ENCODE results near the gene CBX7.
A peak's percentile ranks its signal among the peaks of the same experiment; 100 is the strongest.

CBX7 gene

DNA sequence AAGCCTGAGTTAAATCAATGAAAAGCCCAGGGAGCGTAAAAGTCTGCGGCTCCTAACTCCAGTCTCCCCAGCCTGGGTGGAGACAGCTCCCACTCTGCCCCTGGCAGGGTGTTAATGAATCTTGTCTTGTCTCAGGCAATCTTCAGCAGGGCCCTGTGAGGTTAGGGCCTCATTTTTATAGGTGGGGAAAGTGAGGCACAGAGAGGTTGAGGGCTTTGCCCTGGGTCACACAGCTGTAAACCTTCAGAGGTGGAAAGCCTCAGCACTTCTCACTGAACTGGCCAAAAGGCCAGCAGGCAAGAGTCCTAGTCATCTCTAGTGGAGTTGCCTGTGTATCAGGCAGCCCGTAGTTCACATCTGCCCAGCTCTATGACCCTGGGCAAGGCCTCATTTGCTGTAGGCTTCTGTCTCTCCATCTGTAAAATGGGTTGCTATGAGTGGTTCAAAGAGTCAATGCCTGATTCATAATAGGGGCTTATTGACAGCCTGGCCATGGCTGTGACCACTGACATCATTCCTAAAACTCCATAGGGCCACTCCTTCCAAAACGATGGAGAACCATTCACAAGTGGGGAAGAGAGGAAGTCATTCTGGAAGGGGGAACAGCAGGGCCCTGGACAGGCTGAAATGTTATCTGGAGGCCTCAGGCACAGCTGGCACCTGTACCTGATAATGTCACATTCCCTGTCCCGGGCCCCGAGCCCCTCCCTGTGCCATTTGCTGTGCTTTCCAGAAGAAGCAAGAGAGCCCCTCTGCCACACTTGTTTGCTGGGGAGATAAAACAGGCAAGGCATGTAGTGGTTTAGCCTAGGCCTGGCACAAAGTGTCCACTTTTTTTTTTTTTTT lies 6.0 kb downstream of the CBX7 start:
- no peak for DNase-seq

DNA sequence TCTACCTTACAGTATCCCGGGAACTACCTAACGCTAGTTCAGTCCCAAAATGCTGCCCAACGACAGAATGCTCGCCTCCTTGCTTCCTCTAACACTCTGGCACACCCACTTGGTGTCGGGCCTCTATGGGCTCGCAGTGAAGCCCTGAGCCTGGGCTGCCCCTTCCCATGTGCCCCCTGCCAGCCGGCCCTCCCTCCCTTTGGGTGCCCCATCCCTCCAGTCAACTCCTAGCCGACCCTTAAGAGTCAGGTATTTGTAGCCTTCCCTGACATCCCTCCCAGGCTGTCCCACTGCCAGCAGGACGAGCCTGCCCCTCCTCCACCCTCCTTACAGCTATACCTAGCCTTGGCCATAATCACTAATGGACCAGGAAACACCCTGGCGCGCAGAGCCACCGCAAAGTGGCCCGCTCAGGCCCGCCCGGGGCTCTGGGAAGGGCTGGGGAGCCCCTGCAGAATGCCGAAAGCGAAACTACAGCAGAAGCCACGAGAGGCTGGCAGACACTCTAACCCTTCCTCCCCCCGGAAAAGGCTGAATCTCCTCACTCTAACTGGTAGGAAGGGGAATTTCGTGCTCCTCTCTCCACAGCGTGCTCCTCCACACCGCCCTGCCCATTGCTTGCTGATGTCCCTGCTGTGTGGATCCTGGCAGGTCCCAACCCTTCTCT lies 8.2 kb downstream of the CBX7 start:
- peak; percentile 36 for DNase-seq

DNA sequence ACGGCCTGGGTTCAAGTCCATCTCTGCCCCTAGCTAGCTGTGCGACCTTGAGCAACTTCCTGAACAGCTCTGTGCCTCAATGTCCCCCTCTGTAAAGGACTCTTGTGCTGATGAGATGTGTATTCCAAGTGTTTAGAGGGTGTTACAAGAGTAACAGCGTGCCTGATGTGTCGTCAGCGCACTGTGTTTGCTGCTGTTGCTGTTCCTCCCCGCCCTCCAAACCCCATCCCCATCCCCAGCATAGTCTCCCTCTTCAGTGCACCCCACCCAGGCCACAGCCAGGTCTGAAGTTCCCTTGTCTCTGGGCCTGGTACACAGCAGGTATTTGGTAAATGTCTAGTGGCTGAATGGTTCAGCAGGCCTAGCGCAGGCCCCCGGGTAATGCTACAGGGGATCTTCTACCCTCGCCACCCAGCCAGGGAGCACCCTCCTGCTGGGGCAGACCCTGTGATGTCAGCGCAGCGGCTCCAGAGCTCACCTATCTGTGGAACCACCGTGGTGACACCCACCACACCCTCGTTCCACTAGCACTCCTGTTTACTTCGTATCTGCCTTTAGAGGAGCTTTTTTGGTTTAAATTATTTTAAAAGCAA lies 10.3 kb downstream of the CBX7 start:
- no peak for DNase-seq

DNA sequence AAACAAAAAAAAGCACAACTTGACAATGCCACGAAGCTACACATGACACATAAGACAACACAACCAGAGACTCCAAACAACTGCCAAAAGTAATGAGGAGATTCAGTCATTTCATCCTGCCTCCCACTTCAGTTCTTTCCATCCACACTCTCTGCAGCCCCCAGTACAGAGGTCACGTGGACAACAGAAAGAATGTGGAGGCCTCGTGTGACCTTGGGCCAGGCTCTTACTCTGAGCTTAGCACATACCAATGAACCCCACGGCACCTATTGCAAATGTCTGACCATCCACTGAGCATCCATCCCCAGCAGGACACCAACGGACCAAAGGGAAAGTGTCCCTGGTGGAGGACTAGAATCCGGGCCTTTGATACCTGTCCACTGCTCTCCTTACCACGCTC lies 12.5 kb downstream of the CBX7 start:
- no peak for DNase-seq

DNA sequence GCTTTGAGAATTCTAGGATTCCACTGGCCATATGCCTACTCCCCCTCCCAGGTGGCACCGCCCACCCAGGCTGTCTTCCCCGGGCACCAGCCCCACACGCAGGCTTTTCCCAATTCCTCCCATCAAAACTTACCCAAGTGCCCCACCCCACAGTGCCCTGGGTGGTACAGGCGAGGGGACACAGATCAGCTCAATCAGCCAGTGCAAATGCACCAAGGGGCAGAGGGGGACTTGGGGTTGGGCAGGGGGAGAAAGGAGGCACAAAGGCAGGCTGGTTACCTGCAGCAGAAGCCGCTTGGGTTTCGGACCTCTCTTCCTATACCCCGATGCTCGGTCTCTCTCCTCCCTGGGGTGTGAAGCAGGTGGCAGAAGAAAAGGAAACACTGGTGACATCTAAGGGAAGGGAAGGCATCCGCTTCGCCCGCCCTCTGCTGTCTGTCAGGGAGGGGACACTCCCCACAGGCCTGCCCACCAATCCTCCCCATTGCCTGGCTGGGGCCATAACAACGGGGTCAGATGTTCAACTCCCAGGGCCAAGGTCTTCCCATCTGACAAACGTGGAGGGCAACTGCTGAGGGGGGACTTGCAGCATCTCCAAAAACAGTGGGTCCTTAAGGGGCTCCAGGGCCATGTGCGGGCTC lies 14.0 kb downstream of the CBX7 start:
- DNase-seq: no peak

DNA sequence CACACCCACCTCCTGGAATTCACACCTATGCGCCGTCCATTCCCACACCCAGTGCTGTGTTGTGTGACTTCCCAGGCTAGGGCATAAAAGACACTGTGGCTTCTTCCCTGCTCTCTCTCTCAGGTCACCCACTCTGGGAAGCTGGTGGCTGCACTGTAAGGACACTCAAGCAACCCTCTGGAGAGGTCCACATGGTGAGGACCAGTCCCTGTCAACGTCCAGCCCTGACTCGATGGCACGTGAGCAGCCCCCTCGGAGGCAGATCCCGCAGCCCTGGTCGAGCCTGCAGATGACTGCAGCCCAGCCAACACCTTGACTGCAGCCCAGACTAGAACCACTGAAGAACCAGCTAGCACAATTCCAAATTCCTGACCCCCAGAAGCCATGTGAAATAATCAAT lies 16.2 kb downstream of the CBX7 start:
- DNase-seq: no peak

DNA sequence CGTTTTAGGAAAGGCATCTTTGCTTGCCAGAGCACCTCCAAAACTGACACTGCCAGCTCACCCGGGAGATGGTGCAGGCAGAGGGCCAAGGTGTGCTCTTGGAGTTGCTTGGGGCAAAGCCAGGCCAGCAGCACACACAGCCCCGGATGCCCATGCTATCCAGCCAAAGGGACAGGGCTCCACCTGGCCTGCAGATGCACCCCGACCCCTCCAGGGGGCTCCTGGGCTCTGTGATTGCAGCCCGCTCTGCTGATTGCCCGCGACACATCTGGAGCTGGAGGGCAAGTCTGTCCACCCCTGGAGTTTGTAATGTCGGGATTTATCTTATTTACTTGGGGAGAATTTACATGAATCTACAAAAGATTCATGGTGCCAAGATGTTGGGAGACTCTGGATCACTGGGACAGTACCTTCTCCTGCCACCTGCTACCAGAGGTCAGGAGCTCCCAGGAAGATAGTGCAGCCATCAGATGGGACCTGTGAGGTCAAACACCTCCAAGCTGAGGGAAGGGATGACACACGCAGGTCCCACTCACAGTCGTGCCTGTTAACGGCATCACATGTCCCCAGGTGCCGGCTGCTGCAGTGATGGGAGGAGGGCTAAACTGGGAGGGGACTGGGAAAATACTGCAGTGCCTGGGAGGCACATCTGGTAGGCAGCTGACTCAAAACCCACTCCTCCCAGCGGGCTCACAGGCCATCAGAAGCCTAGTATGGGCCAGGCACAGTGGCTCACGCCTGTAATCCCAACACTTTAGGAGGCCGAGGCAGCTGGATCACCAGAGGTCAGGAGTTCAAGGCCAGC lies 17.2 kb downstream of the CBX7 start:
- DNase-seq: no peak

DNA sequence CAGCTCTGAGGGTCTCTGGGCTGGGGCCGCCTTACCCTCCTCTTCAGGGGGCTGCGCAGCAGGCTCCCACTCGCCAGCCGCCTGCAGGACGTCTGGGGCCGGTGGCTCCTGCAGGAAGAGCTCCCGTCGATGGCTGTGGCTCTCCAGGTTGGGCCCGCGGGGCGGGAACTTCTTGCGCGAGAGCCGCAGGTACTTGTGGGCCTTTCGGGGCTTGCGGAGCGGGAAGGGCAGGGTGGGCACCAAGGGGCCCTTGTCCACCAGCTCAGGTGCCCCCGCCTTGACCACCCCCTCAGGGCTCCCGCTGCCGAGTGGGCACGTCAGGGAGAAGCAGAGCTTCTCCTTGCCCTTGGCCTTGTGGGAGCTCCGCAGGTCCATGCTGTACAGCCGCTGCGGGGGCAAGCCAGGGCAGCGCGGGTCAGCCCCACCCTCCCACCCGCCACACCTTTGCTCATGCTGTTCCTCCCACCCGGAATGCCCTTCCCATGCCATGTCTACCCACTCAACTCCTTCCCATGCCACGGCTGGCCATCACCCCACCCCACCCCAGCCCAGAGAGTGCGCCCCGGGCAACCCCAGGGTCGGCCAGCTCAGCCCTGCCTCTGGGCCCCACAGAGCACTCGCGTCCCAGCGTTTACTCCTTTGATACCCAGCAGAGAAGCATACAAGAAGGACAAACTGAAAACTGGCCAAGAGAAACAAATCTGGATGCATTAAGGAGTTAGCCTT lies 18.0 kb downstream of the CBX7 start:
- DNase-seq: no peak

DNA sequence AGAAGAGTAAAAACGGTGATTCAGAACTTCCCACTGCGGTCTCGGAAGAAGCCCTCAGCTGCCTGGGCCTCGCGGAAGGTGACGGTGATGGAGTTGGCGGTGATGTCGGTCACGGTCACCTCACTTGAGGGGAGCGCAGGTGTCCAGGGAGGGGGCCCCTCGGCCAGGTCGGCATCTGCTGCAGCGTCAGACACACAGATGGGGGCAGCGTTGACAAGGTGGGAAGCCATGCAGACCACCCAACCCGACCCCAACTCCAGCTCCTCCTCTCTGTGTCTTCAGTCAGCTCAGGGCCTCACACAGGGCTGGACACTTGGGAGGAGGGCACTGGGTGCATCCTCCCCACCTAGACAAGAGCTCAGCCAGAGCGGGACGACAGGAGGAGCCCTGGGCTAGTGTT lies 18.6 kb downstream of the CBX7 start:
- no peak for DNase-seq

DNA sequence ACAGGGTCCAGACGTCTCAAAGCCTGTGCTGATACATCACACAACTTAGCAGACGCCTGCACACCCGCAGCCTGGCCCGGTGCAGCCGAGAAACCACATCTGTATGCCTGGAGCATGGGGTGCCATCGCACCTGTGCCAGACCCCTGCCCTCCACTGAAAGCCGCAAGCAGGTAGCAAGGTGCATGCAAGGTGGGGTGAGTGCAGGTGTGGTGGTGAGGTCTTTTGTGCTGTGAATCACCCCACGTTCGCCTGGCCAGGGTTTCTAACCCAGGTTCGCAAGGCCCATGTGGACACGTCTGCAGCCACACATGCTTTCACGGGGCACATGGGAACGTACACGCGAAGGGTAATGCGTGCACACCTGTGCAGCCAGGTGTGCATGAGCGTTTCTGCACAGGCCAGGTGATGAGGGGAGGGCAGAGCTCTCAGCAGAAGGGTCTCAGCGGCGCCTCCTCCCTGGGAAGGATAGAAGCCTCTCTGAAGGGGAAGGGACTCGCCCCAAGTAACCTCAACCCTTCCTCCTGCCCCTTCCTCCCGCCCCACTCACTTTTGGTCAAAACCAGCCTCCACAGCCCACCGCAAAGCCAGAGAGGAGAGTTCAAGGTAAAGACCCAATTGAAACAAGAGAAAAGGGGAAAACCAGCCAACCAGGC lies 19.5 kb downstream of the CBX7 start:
- no peak for DNase-seq

DNA sequence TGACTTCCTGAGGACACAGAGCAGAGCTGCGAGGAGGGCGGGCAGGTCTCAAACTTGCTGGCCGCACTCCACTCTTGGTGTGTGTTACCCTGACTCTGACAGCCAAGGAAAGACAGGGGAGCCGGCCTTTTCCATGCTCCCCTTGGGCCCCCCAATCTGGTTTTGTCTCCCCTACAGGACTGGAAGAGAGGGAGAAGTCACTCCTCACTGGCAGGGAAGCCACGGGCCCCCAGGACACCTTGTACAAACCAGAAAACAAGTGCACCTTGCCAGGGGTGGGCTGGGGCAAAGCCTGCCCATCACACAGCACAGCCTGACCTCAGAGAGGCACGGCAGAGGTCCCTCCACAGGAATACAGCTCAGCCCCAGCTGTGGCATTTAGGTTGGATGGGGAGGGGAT lies 20.2 kb downstream of the CBX7 start:
- no peak for DNase-seq

DNA sequence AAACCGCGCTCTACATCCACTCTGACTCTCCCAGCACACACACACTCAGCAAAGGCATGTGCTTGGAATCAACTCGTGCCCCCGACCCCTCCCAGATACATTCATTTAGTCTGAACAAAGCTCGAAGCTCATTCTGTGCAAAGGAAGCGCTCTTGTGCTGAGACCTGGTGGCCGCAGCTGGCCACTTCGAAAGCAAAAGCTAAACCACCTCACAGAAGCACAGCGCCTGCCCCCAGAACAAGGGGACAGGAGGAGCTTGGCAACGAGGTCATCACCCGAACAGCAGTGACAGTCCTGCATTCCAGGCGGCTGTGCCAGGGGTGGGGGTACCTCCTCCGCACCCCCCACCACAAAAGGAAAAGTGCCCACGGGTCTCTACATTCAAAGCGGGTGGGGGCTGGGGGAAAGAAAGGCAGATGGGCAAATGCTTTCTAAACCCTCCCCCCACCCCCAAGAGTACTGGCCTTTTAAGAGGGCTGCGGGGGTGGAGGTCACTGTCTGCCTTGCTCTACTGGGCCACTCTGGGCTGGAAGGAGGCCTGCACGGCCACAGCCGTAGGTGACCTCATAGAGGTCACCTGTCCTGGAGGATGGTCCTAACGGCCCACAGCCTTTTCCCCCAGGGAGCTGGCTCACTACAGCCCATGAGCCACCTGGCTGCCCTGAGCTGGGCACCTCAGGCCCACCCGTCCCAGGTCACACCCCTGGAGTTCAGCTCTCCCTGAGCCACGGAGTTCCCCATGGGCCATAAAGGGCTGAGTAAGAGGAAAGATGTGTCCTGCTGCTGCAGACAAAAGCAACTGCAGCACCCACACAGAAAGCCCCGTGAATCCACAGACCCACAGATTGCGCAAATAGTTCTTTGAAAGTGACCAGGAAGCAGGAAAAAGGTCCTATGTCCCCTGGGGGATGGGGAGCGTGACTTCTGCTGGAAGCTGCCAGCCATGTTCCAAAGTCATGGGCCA lies 21.3 kb downstream of the CBX7 start:
- DNase-seq: no peak

DNA sequence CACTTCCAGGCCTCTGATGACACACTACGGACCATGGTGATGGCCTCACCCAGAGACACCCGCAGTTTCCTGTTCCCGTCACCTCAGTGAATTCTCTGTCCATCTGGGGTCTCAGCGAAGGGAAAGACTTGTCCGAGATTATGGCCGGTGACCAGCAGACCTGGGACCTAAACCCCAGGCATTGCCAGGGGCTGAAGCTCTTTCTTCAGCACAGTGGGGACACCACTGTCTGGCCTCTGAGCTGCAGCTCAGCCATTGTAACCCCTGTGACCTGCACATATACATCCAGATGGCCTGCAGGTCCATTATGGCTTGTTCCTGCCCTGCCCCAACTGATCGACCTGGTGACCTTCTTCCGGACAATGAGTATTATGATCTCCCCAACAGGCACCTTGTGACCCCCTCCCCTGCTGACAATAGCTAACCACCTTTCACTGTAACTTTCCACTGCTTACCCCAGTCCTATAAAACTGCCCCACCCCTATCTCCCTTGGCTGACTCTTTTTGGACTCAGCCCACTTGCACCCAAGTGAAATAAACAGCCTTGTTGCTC lies 22.3 kb downstream of the CBX7 start:
- DNase-seq: no peak

DNA sequence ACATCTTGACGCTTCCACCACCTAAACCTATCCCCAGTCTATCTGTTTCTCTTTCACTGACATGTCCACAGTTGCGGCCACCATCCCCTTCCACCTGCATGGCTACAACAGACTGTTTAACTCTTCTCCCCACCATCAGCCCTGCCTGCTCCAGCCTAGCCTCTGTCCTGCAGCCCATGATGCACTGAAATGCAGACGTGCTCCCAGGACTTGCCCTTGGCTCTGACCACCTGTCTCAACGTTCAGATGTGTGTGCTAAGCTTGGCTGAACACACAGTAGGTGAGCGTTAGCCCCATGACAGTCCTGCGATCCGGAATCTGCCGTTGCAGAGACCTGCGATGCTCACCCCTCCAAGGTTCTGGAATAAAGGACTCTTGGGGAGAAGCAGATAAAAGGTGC lies 22.7 kb downstream of the CBX7 start:
- DNase-seq: no peak

DNA sequence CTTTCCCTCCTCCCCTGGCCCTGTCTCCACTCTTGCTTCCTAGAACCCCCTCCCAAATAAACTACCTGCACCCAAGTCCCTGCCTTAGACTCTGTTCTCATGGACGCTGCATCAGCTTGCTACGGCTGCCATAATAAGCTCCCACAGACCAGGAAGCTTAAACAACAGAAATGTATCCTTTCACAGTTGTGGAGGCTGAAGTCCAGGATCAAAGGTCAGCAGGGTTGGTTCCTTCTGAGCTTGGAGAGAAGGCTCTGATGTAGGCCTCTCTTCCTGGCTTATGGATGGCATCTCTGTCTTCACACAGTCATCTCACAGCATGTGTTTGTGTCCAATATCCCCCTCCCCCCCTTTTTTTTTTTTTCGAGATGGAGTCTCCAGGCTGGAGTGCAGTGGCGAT lies 23.4 kb downstream of the CBX7 start:
- no peak for DNase-seq

DNA sequence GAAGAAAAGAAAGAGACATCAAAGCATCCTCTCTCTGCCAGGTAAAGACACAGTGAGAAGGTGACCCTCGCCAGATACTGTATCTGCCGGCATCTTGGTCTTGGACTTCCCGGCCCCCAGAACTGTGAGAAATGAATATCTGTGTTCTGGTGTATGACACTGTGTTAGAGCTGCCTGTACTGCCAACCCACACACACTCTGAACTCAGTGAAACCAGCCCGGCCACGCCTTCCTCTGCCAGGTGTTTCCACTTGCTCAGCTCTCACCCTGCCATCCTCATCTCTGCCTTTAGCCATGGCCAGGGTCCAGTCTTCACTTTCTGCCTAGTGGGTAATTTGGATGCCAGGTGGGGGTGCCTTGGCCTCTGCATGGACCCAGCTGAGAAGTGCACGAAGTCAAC lies 24.0 kb downstream of the CBX7 start:
- no peak for DNase-seq

DNA sequence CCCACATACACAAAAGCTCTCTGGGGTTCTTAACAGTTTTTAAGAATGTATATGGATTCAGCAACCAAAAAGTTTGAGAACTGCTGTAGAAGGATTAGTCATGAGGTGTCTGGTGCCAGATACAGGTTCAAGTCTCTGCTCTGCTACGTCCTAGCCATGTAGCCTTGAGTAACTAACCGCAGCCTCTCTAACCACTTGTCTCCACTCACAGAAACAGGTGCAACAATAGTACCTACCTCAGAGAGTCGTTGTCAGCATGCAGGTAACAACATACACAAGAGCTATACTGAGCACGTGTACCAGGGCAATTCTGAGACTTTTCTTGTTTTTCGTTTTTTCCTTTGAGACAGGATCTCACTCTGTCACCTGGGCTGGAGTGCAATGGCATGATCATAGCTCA lies 26.9 kb downstream of the CBX7 start:
- peak; percentile 30 for DNase-seq

DNA sequence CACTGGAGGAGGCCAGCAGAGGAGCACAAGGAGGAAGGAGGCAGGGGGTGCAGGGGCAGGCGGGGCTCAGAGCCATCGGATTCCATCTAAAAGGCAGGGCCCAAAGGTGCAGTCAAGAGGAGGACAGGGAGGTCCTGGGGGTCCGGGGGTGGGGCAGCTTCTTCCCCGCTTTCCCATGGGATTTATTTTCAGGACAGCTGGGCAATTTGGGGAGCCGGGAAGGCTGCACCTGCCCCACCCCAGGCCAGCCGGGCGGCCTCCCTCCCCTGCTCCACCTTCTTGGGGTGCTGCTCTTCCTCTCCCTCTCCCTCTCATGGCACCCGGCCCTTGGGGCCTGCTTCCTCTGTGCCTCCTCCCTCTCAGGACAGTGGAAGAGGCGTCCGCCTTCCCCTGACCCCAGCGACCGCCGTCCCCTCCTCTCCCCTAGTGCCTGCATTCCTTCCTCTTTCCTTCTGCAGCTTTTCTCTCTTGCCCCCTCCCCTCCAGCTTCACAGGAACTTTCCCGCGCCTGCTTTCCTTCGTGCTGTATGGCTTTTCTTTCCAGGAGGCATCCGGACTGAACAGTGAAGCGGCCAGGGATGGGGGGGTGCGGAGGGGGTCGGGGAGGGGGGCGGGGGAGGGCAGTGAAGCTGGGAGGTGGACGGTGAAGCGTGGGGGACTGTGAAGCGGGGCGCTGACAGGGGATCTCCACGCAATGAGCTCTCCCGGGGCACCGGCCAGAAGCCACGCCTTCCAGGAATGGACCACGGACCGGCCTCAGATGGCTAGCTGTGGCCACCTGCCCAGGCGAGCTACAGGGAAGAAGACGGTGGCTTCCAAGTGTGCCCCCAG lies 28.5 kb downstream of the CBX7 start:
- DNase-seq: no peak
